NOMO-1 treated with DMSO at 0.1 percent for 48 hours (cell line): Measurements from ENCODE around the gene SLC35C1.
"Not testable (repeated sequence)": the region's sequence is repeated elsewhere in the genome, so short reads cannot be mapped to it uniquely, and the experiment has no call there.

Source experiments
- DNase-seq: peaks from one replicate; lab custom pipeline; 2025; ENCODE audit not compliant: unreplicated experiment; lab: John Stamatoyannopoulos, UW

Gene SLC35C1

DNA sequence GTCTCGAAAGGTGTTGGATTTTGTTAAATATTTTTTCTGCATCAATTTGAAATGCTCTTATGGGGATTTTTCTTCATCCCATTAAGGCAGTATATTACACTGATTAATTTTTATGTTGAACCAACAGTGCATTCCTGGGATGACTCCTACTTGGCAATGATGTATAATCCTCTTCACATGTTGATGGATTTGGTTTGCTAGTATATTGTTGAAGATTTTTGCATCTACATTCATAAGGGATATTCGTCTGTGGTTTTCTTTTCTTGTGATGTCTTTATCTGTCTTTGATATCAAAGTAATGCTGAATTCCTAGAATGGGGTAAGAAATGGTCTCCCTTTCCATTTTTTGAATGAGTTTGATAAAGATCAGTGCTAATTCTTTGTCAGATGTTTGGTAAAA is 18.7 kb upstream of the SLC35C1 start:
- DNase-seq: no peak

GRCh38 chr11:45788887-45789286 is 16.1 kb upstream of the SLC35C1 start:
- no peak for DNase-seq

DNA sequence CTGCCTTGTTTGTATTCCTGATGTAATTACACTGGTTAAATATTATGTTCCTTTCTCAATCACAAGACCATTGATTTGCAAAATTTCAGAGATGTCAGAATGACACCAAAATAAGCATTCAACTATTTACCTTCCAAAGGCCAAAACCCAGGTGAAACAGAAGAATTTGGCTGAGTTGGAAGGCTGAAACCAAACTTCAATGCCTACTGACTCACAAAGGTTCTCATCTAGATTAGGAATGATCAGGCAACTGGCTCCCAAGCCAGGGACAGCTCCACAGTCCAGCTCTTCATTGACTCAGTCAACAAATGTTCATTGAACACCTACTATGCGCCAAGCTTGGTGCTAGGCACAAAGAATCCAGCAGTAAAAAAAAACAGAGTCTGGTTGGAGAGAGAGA is 13.4 kb upstream of the SLC35C1 start:
- no peak for DNase-seq

- DNase-seq: no peak
Observed at GRCh38 chr11:45794169-45794568, 10.8 kb upstream of the SLC35C1 start.

DNA sequence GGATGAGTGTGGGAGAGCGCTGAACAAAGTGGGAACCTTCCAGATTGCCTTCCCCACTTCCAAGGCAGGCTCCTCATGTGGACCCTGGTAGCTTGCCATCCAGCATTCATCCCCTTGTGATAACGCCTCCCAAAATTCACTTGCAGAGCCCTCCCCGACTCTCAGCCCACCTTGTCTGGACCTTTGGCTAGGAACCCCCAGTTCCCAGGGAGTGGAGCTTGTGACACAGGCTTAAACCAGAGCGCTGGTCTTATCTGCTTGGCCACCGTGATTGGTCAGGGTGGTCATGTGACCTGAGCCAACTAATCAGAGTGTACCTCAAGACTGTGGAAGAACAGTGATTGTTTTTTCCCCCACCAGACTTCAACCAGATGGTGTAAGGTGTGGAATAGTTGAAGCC is 9.6 kb upstream of the SLC35C1 start:
- DNase-seq: no peak

DNA sequence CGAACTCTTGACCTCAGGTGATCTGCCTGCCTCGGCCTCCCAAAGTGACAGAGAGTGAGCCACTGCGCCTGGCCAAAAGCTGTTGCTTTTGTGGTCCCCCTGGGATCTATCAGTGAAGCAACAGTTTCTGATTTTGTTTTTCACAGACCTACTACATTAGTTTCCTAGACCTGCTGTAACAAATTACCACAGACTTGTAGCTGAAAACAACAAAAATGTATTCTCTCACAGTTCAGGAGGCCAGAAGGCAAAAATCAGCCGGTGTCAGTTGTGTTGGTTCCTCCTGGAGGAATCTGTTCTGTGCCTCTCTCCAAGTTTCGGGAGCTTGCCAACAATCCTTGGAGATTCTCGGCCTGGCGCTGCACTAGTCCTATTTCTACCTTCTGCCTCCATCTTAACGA is 8.5 kb upstream of the SLC35C1 start:
- no peak for DNase-seq

- peak; percentile 51 for DNase-seq
Observed at GRCh38 chr11:45798793-45799441, 6.0 kb upstream of the SLC35C1 start.

DNA sequence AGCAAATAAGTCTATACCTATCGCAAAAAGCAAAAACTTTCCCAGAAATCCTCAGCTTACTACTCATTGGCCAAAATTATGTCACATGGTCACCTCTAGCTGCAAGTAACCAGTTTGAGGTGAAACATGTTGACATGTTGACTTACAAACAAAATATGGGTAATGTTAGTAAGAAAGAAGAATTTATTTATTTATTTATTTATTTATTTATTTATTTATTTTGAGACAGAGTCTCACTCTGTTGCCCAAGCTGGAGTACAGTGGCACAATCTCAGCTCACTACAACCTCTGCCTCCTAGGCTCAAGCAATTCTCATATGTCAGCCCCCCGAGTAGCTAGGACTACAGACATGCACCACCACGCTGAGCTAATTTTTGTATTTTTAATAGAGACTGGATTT is 5.4 kb upstream of the SLC35C1 start:
- no peak for DNase-seq

- no peak for DNase-seq
Observed at GRCh38 chr11:45800261-45800660, 4.7 kb upstream of the SLC35C1 start.

DNA sequence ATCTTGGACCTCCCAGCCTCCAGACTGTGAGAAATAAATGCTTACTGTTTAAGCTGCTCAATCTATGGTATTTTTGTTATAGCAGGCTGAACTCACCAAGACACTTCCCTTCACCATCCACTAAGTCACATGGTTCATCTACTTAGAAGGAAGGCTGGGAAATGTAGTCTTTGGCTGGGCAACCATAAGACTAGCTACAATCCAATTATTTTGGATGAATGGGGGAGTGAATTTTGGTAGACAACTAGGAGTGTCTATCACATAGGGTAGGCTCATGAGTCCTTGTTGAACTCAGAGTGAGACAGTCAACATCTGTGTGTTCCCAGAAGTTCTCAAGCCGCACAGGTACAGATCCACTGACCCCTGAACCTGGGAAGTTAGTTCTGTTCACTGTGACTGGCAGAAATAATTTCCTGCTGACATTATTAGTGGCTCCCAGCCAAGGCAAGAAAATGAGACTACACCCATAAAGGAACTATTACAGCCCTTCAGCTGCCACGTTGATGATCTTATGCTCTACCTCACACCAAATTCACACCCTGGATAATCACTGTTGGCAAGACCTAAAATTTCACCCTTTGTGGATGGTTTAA is 3.1 kb upstream of the SLC35C1 start:
- DNase-seq: peak; percentile 51

GRCh38 chr11:45802531-45803317 is 2.2 kb upstream of the SLC35C1 start:
- no peak for DNase-seq

- DNase-seq: peak; percentile 1
Observed at GRCh38 chr11:45803971-45804760, 783 bp upstream of the SLC35C1 start.

DNA sequence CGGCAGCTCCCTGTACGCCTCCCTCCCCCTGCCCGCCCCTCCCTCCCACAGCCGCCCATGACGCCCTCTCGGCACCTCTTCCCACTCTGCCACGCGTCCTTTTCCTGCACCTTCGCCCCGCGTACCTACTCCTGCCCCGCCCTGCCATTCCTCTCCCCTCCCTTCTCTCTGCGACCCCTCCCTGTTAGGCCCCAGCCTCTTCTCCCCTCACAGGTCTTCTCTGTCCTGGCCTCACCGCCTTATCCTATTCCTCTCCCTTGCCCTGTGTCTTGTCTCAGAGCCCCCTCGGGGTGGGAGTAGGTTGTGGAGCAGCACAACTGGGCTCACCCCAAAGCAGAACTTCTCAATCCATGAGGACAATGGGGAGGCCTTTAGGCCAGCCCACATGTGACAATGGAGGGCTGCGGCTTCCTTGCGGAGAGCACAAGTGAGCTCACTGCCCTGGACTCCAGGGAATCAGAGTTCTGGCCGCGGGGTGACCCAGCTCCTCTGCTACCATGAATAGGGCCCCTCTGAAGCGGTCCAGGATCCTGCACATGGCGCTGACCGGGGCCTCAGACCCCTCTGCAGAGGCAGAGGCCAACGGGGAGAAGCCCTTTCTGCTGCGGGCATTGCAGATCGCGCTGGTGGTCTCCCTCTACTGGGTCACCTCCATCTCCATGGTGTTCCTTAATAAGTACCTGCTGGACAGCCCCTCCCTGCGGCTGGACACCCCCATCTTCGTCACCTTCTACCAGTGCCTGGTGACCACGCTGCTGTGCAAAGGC is 539 bp downstream of the SLC35C1 start:
- DNase-seq: no peak

DNA sequence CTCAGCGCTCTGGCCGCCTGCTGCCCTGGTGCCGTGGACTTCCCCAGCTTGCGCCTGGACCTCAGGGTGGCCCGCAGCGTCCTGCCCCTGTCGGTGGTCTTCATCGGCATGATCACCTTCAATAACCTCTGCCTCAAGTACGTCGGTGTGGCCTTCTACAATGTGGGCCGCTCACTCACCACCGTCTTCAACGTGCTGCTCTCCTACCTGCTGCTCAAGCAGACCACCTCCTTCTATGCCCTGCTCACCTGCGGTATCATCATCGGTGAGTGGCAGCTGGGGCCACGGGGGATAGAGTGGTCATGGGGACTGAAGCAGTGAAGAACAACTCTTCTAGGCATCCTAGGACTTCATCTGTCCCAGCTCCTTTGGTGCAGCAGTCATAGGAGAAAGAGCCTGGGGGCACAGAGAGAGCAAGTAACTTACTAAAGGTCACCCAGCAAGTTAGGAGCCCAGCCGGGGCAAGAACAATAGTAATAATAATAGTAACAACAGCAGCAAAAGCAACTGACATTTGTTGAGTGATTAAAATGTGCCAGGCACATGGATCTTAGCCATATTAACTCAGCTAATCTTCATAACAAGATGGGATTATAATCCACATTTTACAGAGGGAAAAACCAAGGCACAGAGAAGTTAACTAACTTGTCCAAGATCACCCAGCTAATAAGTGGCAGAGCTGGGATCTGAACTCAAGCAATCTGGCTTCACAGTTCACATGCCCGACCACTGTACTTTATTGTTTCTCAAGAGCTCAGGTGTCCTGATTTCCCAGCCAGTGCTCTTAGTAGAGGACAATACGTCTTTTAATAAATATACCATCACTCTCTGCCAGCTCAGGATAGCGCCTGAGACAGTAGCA is 1.4 kb downstream of the SLC35C1 start:
- DNase-seq: no peak

- peak; percentile 29 for DNase-seq
Observed at GRCh38 chr11:45806937-45807791, 2.2 kb downstream of the SLC35C1 start.

DNA sequence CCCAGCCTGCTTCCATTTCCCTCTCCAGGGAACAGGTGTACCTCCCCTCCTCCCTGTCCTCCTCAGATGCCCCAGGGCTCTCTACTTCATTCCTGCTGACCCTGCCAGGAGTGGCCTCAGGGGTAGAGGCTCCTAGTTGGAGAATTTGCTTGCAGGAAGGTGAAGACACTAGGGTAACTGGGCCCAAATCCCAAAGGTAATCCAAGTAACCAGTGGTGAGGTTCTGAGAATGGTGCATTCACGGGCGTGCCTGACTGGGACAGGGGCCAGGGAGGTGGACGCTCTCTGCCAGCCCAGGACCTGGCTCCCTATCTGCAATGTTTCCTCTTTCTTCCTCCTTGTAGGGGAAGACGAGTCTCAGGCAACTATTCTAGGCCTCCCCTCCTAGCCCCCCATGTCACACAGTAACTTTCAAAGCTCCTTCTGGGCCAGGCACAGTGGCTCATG is 2.9 kb downstream of the SLC35C1 start:
- DNase-seq: no peak

- not testable (repeated sequence) for DNase-seq
Observed at GRCh38 chr11:45808427-45808826, 3.5 kb downstream of the SLC35C1 start.

- DNase-seq: no peak
Observed at GRCh38 chr11:45809456-45810395, 4.8 kb downstream of the SLC35C1 start.
